GM19452 (cell line): ENCODE data around the gene AGAP1.

Experiments
- ATAC-seq: cut with Tn5 transposase; IDR thresholded peaks from one replicate; pipeline ENCODE4 v1.9.1; 2021; ENCODE audit not compliant: unreplicated experiment

Gene AGAP1

GRCh38 chr2:235566415-235566814 is 72.6 kb downstream of the AGAP1 start:
- no peak for ATAC-seq

- ATAC-seq, result no peak
These were observed 73.2 kb downstream of the AGAP1 start for GRCh38 chr2:235566931-235567495.

DNA sequence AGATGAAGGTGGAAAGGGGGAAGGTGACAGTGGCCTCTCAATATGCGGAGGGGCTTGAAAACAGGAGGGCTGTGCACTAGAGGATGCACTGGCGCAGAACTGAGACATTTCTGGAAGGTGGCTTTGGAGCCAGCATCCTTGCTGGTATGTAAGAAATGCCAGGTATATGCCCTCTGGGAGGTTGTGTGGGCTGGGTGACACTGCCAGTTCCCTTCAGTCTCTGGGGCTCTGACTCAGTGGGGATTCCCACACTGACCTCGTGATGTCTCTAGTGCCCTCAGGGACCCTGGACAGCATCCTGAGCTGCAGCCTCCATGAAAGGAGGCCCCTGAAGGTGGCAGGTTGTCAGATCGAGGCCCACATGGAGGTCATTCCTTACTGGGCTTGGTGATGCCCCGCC is 74.0 kb downstream of the AGAP1 start:
- ATAC-seq, result no peak

DNA sequence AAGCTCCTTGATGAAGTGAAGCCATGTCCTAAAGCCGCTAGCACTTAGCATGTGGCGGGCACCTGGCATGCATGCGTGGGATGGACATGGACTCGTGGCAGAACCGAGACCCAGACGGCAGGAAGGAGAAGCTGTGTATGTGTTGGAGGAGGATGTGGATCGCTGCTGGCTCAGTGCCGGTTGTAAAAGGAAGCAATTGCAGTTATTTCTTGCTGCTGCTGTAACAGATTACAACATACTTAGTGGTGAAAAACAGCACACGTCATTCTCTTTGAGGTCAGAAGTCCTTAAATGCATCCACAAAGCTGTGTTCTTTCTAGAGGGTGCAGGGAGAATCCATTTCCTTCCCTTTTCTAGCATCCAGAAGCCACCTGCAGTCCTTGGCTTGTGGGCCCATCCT is 74.6 kb downstream of the AGAP1 start:
- no peak for ATAC-seq

DNA sequence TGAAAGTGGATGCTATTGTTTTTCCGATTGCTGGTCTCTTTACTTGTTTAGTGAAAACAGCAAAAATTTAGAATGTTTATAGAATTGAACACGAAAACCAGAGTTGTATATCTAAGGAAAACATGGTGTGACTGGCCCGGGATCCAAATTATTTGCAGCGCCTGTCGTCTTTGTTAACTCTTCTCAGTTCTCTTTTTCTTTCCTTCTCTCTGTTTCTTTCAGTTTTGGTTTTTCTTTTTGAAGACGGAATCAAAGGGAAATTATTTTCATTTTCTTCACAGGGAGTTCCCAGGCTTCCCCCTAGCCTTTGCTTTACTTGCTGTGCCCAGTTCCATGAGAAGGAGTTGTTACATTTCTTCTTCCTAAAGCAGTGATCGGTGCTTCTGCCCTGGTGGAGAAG is 76.0 kb downstream of the AGAP1 start:
- no peak for ATAC-seq

GRCh38 chr2:235570256-235570655 is 76.4 kb downstream of the AGAP1 start:
- ATAC-seq, result no peak

DNA sequence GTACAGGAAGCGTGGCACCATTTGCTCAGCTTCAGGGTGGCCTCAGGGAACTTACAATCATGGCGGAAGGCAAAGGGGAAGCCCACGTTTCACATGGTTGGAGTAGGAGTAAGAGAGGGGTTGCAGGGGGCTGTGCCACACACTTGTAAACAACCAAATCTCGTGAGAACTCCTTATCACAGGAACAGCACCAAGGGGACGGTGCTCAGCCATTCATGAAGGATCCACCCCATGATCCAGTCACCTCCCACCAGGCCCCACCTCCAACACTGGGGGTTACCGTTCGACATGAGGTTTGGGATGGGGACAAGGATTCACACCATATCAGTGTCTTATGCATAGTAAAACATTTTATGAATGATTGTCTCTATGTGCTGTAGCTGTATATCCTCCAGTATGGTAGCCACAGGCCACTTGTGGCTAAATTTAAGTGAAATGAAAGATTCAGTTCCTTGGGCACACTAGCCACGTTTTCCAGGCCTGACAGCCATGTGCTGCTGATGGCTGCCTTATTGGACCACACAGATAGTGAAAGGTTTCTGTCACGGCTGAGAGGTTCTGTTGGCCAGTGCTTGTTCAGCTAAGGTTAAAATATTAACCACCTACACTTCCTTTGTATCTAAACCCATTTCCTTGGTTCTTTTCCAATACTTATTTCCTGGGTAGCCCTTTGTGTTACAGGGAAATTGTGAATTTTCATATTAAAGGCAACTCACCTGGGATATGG is 77.3 kb downstream of the AGAP1 start:
- no peak for ATAC-seq

DNA sequence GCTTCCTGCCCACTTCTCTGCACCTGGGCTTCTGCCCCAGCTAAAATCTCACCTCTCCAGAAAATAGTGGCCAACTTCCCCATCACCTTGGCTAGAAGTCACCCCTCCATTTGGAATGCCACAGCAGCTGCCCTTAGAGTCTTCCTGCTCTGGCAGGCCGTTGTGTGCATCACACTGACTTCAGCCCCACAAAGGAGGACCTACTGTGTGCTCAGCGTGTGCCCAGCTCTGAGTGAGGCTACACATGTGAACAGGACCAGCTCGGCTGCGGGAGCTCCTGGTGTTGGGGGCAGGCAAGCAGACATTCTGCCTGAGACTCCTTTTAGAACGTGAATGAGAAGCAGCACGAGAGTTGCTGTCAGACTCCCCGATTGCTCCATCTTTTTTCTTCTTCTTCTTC is 78.7 kb downstream of the AGAP1 start:
- no peak for ATAC-seq

DNA sequence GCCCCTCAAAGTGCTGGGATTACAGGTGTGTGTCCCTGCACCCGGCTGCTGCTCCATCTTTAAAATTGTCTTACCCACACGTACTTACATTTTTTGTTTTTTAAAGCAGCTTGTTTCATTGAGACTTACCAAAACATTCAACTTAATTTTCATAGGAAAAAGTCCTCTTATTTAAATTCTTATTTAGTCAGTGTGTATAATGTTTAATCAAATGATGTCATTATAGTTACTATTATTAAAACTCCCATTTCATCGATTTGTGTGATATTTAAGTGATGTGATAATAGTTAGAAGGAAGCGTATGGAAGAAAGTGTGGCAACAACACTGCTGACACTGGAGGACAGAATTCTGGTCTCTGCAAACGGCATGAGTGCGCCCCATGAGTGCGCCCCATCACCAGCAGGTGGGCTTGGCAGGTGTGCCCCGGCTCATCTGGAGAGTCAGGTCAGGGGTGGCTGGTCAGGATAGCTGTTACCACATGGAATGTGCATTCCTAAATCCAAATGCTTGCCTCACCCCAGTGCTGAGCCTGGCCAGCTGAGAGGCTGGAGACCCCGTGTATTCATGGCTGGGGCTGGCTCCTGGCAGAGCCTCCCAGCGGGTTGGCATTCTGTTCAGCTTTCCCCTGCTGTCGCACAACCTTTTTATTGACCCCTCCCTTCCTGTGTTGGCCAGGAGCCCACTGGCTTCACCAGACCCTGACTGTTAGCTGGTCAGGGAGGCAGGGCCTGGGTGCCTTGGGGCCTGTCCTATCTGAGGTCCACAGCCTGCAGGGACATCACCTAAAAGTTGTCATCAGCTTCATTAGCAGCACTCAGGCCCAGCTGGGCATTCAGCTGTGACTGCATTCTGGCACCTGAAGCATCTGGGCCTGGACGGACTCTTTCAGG is 79.7 kb downstream of the AGAP1 start:
- no peak for ATAC-seq

GRCh38 chr2:235575431-235575830 is 81.6 kb downstream of the AGAP1 start:
- no peak for ATAC-seq

- no peak for ATAC-seq
These were observed 82.1 kb downstream of the AGAP1 start for GRCh38 chr2:235575904-235576303.

DNA sequence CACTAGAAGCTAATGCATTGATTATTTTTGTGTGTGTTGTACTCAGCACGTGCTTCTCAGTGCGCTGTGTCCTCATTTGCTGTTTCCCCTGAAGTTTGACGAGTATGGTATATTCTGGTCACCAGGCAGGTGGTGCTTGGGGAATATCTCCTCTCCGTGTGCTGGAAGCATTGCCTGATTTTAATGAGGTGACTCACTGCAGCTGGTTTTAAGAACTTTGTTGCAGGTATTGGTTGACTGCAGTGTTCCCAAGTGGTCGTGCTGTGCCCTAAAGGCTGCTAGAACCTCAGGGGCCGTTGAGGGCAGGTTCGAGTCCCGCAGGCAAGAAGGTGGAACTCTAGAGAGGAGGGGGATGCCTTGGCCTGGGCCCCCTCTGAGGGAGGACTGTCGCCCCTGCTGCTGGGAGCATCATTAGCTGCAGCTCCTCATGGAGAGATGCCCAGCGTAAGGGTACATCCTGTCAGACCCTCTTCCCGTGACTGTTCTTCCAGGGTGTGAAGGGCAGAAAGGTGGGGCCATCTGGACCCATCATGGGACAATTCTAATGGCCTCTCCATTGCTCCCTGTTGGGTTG is 82.6 kb downstream of the AGAP1 start:
- no peak for ATAC-seq

- no peak for ATAC-seq
These were observed 83.8 kb downstream of the AGAP1 start for GRCh38 chr2:235577404-235578330.

- ATAC-seq, result no peak
These were observed 85.3 kb downstream of the AGAP1 start for GRCh38 chr2:235579128-235579527.

DNA sequence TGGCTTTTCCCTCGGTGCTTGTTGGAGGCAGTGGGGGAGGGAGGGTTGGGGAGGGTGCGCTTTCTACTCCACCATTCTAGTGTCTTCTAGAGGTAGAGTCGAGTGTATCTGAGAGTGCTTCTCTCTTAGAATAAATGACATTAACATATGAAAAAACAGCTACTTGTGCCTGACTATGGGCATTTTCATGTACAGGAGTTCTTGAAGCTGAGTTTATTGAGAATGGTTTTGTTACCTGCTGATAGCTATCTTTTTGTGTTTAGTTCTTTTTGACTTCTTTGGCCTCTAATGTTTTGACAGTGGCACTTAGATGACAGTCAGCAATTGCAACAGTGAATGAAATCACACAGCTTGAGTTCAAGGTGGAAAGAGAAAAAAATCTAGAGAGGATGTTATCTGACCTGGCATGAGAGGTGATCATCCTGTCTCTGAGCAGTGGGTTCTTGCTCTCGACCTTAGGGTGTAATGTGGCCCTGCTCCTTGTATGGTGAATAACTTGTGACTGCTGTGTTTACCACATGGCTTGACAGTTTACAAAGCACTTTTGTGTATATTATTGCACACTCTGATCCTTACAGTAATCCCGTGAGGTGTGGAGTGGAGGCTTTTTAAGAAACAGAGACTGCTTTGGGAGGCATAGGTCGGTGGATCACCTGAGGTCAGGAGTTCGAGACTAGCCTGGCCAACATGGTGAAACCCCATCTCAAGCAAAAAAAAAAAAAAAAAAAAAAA is 86.7 kb downstream of the AGAP1 start:
- no peak for ATAC-seq

DNA sequence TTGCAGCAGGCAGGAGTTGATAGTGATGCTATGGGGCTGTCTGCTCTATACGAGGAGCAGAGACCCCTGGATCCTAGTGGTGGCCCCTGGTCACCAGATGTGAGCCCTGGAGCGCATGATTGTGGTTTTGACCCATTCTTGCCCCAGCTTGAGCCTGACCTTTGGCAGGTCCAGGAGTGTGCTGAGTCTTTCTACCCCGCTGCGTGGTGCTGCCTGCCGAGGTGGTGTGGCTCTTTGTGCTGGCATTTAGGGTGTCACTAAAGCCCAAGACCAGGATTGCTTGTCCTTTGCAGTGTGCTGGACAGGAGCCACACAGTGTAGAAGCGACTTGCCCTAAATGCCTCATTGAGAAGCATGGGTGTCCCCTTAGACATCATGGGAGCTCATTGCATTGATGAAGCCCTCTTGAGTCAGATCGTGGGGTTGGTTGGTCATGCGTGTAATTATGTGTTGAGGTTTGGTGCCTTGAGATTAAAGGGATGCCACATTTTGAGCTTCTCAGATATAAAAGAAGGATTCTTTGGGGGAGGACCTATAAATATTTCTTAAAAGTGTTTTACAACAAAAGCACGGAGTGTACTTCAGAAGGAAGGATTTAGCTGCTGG is 88.3 kb downstream of the AGAP1 start:
- ATAC-seq, result no peak

DNA sequence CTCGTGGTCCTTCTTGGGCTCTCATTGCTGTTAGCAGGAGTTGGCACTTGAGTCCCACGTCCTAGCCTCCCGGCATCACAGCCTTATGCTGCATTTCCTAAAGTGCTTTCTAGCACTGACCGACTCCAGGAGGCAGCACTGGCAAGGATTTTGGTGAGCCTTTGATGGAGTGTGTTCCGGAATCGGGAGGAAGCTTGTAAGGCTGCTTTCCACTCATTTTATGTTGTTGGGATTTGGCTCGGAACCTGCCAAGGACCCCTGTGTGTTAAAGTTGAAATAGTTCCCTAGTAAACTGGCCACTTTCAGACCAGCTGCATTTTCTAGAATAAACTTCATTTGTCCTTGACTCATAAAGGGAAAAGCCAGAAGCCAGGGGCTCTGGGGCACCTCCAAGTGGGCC is 88.9 kb downstream of the AGAP1 start:
- ATAC-seq, result no peak

DNA sequence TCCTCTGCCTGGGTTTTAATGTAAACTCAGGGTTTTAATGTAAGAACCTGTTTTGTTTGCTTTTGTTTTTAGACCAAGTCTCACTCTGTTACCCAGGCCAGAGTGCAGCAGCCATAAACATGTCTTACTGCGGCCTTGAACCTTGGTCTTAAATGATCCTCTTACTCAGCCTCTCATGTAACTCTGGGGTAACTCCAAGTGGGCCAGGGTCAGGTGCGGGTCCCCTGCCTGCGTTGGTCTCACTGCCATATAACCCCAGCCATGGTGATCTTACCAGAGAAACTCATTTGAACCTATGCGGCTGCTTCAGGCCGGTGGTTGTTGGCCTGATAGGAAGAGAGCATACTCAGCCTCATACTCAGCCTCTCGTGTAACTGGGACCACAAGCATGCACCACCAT is 89.3 kb downstream of the AGAP1 start:
- no peak for ATAC-seq

DNA sequence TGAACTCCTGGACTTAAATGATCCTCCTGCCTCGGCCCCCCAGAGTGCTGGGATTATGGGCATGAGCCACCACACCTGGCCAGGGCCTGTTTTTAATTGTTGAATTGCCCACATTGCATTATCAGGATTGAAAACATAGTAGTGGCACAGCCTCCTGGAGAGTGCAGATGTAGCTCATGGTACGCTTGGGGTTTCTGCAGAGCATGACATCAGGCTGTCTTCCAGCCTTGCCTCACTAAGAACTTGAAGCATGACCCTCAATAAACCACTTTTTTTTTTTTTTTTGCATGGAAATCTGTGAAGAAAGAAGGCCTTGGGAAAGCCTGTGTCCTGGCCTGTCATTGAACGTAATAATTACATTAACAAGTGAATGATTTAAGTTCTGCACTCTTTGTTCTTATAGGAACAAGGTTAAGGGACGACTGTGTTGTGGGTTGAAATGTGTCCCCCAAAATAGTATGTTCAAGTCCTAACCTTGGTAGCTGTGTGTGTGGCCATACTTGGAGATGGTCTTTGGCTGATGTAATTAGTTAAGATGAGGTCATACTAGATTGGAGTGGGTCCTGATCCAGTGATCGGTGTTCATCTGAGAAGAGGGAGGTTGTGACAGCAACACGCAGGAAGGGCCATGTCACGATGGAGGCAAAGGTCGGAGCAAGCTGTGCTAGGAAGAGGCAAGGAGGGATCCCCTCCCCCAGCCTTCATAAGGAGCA is 90.2 kb downstream of the AGAP1 start:
- ATAC-seq, result no peak
